ENCODE measurements around the gene POU2AF3.
"Not testable (repeated sequence)": the region's sequence is repeated elsewhere in the genome, so short reads cannot be mapped to it uniquely, and the experiment has no call there.

POU2AF3 gene

GRCh38 chr11:111298413-111299100, at the start of gene POU2AF3:
POU2AF3 (plus strand) TSS chr11:111298546; CDS start chr11:111298582, 36 bp downstream.
- no peak for DNase-seq (ENCODE audit: low read depth)

- DNase-seq (ENCODE audit: low read depth) = no peak
Measured at GRCh38 chr11:111250936-111251335, 47.4 kb upstream of the POU2AF3 start.

GRCh38 chr11:111253131-111253530, 45.2 kb upstream of the POU2AF3 start:
- no peak for DNase-seq (ENCODE audit: low read depth)

- no peak for DNase-seq (ENCODE audit: low read depth)
Measured at GRCh38 chr11:111253630-111254029, 44.7 kb upstream of the POU2AF3 start.

GRCh38 chr11:111258046-111258445, 40.3 kb upstream of the POU2AF3 start:
- no peak for DNase-seq (ENCODE audit: low read depth)

- no peak for DNase-seq (ENCODE audit: low read depth)
Measured at GRCh38 chr11:111259896-111260295, 38.5 kb upstream of the POU2AF3 start.

GRCh38 chr11:111260811-111261210, 37.5 kb upstream of the POU2AF3 start:
- no peak for DNase-seq (ENCODE audit: low read depth)

GRCh38 chr11:111264646-111265045, 33.7 kb upstream of the POU2AF3 start:
- DNase-seq (ENCODE audit: low read depth) = no peak

- no peak for DNase-seq (ENCODE audit: low read depth)
Measured at GRCh38 chr11:111265421-111265820, 32.9 kb upstream of the POU2AF3 start.

- DNase-seq (ENCODE audit: low read depth) = not testable (repeated sequence)
Measured at GRCh38 chr11:111268303-111268702, 30.0 kb upstream of the POU2AF3 start.

- no peak for DNase-seq (ENCODE audit: low read depth)
Measured at GRCh38 chr11:111269146-111269868, 29.0 kb upstream of the POU2AF3 start.

GRCh38 chr11:111272420-111272819, 25.9 kb upstream of the POU2AF3 start:
- DNase-seq (ENCODE audit: low read depth) = no peak

- no peak for DNase-seq (ENCODE audit: low read depth)
Measured at GRCh38 chr11:111282562-111283075, 15.7 kb upstream of the POU2AF3 start.

GRCh38 chr11:111283945-111284481, 14.3 kb upstream of the POU2AF3 start:
- no peak for DNase-seq (ENCODE audit: low read depth)

GRCh38 chr11:111285189-111286091, 12.9 kb upstream of the POU2AF3 start:
- DNase-seq (ENCODE audit: low read depth) = no peak

GRCh38 chr11:111291764-111292163, 6.6 kb upstream of the POU2AF3 start:
- no peak for DNase-seq (ENCODE audit: low read depth)

- DNase-seq (ENCODE audit: low read depth) = not testable (repeated sequence)
Measured at GRCh38 chr11:111292408-111292807, 5.9 kb upstream of the POU2AF3 start.

- DNase-seq (ENCODE audit: low read depth) = no peak
Measured at GRCh38 chr11:111296196-111296595, 2.1 kb upstream of the POU2AF3 start.

- DNase-seq (ENCODE audit: low read depth) = no peak
Measured at GRCh38 chr11:111297696-111298095, 650 bp upstream of the POU2AF3 start.

- no peak for DNase-seq (ENCODE audit: low read depth)
Measured at GRCh38 chr11:111299101-111300026, 1.0 kb downstream of the POU2AF3 start.

GRCh38 chr11:111300569-111300968, 2.2 kb downstream of the POU2AF3 start:
- no peak for DNase-seq (ENCODE audit: low read depth)
